Right lung (tissue), 5 donors: ENCODE measurements around the gene ARL15. TPM values are rescaled to one million over a fixed set of nuclear protein-coding genes. Genes with fewer than 3 reads are reported as not detected.
"Not testable (repeated sequence)": the region's sequence is repeated elsewhere in the genome, so short reads cannot be mapped to it uniquely, and the experiment has no call there.

Source experiments
- DNase-seq, 2 donors: peaks; one replicate each; pipeline ENCODE4 v3.0.0-alpha.2; 2013
- polyA plus RNA-seq, 5 donors: library from polyadenylated mRNA; unstranded; fragments of 120-200 nt; gene quantifications; one replicate each; pipeline versions ENCODE4 v1.2.1 to v1.2.3, GENCODE V29; 2013; ENCODE audit warnings: inconsistent platforms in 1 of 5, low replicate concordance in 1 of 5; ENCODE audit not compliant: insufficient read length in 5 of 5, insufficient read depth in 1 of 5

ARL15 gene
- polyA plus RNA-seq, 5 donors = 16.5 to 30.1 (median 25.3) TPM

- not testable (repeated sequence) for DNase-seq
Observed at GRCh38 chr5:54044276-54044675, 266.1 kb downstream of the ARL15 start.

GRCh38 chr5:54040804-54041203 is 269.6 kb downstream of the ARL15 start:
- DNase-seq = no peak

GRCh38 chr5:54040018-54040417 is 270.4 kb downstream of the ARL15 start:
- no peak for DNase-seq

GRCh38 chr5:54037205-54037604 is 273.2 kb downstream of the ARL15 start:
- no peak for DNase-seq

- no peak for DNase-seq
Observed at GRCh38 chr5:54030981-54031380, 279.4 kb downstream of the ARL15 start.

GRCh38 chr5:54024466-54024865 is 285.9 kb downstream of the ARL15 start:
- no peak for DNase-seq

- DNase-seq = no peak
Observed at GRCh38 chr5:54022223-54022622, 288.1 kb downstream of the ARL15 start.

- DNase-seq = no peak
Observed at GRCh38 chr5:54021431-54022164, 288.8 kb downstream of the ARL15 start.

- no peak for DNase-seq
Observed at GRCh38 chr5:54018438-54018837, 291.9 kb downstream of the ARL15 start.

- no peak for DNase-seq
Observed at GRCh38 chr5:54017580-54017979, 292.8 kb downstream of the ARL15 start.

GRCh38 chr5:54013556-54014194 is 296.7 kb downstream of the ARL15 start:
- no peak for DNase-seq

- no peak for DNase-seq
Observed at GRCh38 chr5:54009828-54010227, 300.5 kb downstream of the ARL15 start.

- DNase-seq = no peak
Observed at GRCh38 chr5:54009357-54009756, 301.0 kb downstream of the ARL15 start.

- DNase-seq = peak; percentile 19 to 26
Observed at GRCh38 chr5:54007827-54008777, 302.3 kb downstream of the ARL15 start.

GRCh38 chr5:54004697-54005096 is 305.7 kb downstream of the ARL15 start:
- DNase-seq = no peak

GRCh38 chr5:54002779-54003178 is 307.6 kb downstream of the ARL15 start:
- no peak for DNase-seq

GRCh38 chr5:54001976-54002775 is 308.2 kb downstream of the ARL15 start:
- DNase-seq = no peak

- no peak for DNase-seq
Observed at GRCh38 chr5:54000011-54000410, 310.4 kb downstream of the ARL15 start.

GRCh38 chr5:53997736-53998627 is 312.4 kb downstream of the ARL15 start:
- DNase-seq = no peak

- DNase-seq = no peak
Observed at GRCh38 chr5:53996008-53996407, 314.4 kb downstream of the ARL15 start.
